Hepatocyte (in vitro differentiated cells): ENCODE data around the gene CKS1B.

Experiments used
- CTCF ChIP-seq: fragments of 200-600 bp; sonication (generic); IDR thresholded peaks from 2 replicates; pipeline ENCODE4 v1.5.1; 2016; ENCODE audit warnings: antibody characterized with exemption, mild to moderate bottlenecking; ENCODE audit not compliant: poor library complexity
- EZH2 ChIP-seq: fragments of 200-600 bp; sonication (generic); IDR thresholded peaks from 2 replicates; pipeline ENCODE4 v1.6.1; 2016; ENCODE audit warnings: antibody characterized with exemption, mild to moderate bottlenecking, borderline replicate concordance

GRCh38 chr1:154978360-154978759 is 3.9 kb downstream of the CKS1B start:
- TF ChIP-seq CTCF (no peak), EZH2 (no peak)
